HCT116 (cell line): Measurements from ENCODE around the gene AIFM2. TPM values are rescaled to one million over a fixed set of nuclear protein-coding genes. Genes with fewer than 3 reads are reported as not detected.
A peak's percentile ranks its signal among the peaks of the same experiment; 100 is the strongest.

Experiments used
- ATAC-seq: fragments of 200-7000 bp; cut with Tn5 transposase; 2 replicates; pipeline ENCODE4 v1.9.1; 2020; ENCODE audit warnings: mild to moderate bottlenecking, moderate library complexity
- BruUV-seq: library from RNA; stranded (reverse); fragments of 400-500 nt; replicated peaks from 2 replicates; lab custom pipeline; 2021; lab: Mats Ljungman, UMichigan
- CTCF ChIA-PET: fragments of 300-600 bp; sonication (Branson Sonifier 250); formaldehyde crosslinking; loops from one replicate; lab custom pipeline; 2021; ENCODE audit warnings: antibody characterized with exemption; lab: Charles Lee
- POLR2A ChIA-PET: fragments of 300-600, 350-600 bp; sonication (Branson Sonifier 250); formaldehyde crosslinking; loops from one replicate; lab custom pipeline; 2021; ENCODE audit warnings: antibody characterized with exemption; lab: Charles Lee
- RAD21 ChIA-PET, 2 experiments: fragments of 300-600 bp; sonication (Branson Sonifier 250); formaldehyde crosslinking; loops; one replicate each; lab custom pipeline; 2023; ENCODE audit warnings: low total read pairs in 2 of 2; ENCODE audit not compliant: uncharacterized antibody in 2 of 2, unreplicated experiment in 2 of 2, low non-redundant PET in 1 of 2; lab: Charles Lee
- DNase-seq: peaks from one replicate; pipeline ENCODE4 v3.0.0-alpha.2; 2010; ENCODE audit warnings: low read depth, low spot score
- H2AFZ ChIP-seq: fragments of 200-600 bp; shearing (Covaris generic), sonication (generic); 2 replicates; pipeline ENCODE4 v1.6.1; 2017; ENCODE audit warnings: low read depth, mixed run types, mixed read lengths, antibody characterized with exemption, low read length; ENCODE audit not compliant: poor library complexity, severe bottlenecking
- H3K27ac ChIP-seq: 2 replicates; pipeline ENCODE4 v1.5.1; 2012; ENCODE audit warnings: low read depth, low read length
- H3K27me3 ChIP-seq: fragments of 200-600 bp; sonication (generic); 2 replicates; pipeline ENCODE4 v1.6.1; 2016; ENCODE audit warnings: mixed run types, low read length, mixed read lengths; ENCODE audit not compliant: insufficient read depth
- H3K36me3 ChIP-seq, 2 experiments: fragments of 200-500 bp in 1 of 2; fragments of 200-600 bp in 1 of 2; sonication (Bioruptor generic) in 1 of 2; sonication (generic) in 1 of 2; 2 replicates each; pipeline versions ENCODE4 v1.5.1 to v1.6.1; 2014 to 2016; ENCODE audit warnings: low read length in 2 of 2, inconsistent platforms in 1 of 2, mixed read lengths in 1 of 2, mixed run types in 1 of 2; ENCODE audit not compliant: insufficient read depth in 2 of 2, control insufficient read depth in 1 of 2
- H3K4me1 ChIP-seq, 2 experiments: fragments of 200-600 bp in 1 of 2; sonication (generic) in 1 of 2; 2 replicates each; pipeline versions ENCODE4 v1.5.1 to v1.6.1; 2012 to 2017; ENCODE audit warnings: low read length in 2 of 2, inconsistent platforms in 1 of 2, mild to moderate bottlenecking in 1 of 2, mixed read lengths in 1 of 2, mixed run types in 1 of 2, moderate library complexity in 1 of 2; ENCODE audit not compliant: insufficient read depth in 2 of 2, control insufficient read depth in 1 of 2
- H3K4me2 ChIP-seq: fragments of 200-600 bp; sonication (generic); 2 replicates; pipeline ENCODE4 v1.6.1; 2017; ENCODE audit warnings: mixed run types, low read length, mixed read lengths
- H3K4me3 ChIP-seq, 2 experiments: fragments of 200-600 bp in 1 of 2; sonication (generic) in 1 of 2; replicated peaks in 1 of 2; 2 replicates each; pipeline ENCODE4 v1.5.1; 2011 to 2016; ENCODE audit warnings: low read length in 2 of 2, control low read depth in 1 of 2, low read depth in 1 of 2, mild to moderate bottlenecking in 1 of 2, mixed read lengths in 1 of 2, mixed run types in 1 of 2
- H3K79me2 ChIP-seq: fragments of 200-600 bp; sonication (generic); 2 replicates; pipeline ENCODE4 v1.6.1; 2017; ENCODE audit warnings: mild to moderate bottlenecking, mixed run types, low read length, moderate library complexity, mixed read lengths; ENCODE audit not compliant: insufficient read depth
- H3K9ac ChIP-seq: fragments of 200-600 bp; sonication (generic); 2 replicates; pipeline ENCODE4 v1.6.1; 2016; ENCODE audit warnings: low read length, mixed read lengths
- H3K9me2 ChIP-seq: fragments of 200-600 bp; sonication (generic), shearing (Covaris generic); 2 replicates; pipeline ENCODE4 v1.6.1; 2017; ENCODE audit warnings: mixed run types, mild to moderate bottlenecking, moderate library complexity; ENCODE audit not compliant: insufficient read depth
- H3K9me3 ChIP-seq, 2 experiments: fragments of 200-500 bp in 1 of 2; fragments of 200-600 bp in 1 of 2; sonication (Bioruptor generic) in 1 of 2; sonication (generic) in 1 of 2; 2 replicates each; pipeline ENCODE4 v1.6.1; 2014 to 2017; ENCODE audit warnings: low read length in 2 of 2, mixed read lengths in 2 of 2, inconsistent platforms in 1 of 2, low read depth in 1 of 2, mild to moderate bottlenecking in 1 of 2, mixed run types in 1 of 2, moderate library complexity in 1 of 2; ENCODE audit not compliant: control insufficient read depth in 1 of 2, insufficient read depth in 1 of 2
- H4K20me1 ChIP-seq: fragments of 200-600 bp; sonication (generic), shearing (Covaris generic); 2 replicates; pipeline ENCODE4 v1.6.1; 2017; ENCODE audit warnings: mixed run types, mild to moderate bottlenecking, moderate library complexity; ENCODE audit not compliant: insufficient read depth
- CEBPB ChIP-seq: IDR thresholded peaks from 2 replicates; pipeline ENCODE4 v1.6.1; 2012; ENCODE audit warnings: low read depth
- ELF1 ChIP-seq: IDR thresholded peaks from 2 replicates; pipeline ENCODE4 v1.6.1; 2012; ENCODE audit warnings: low read depth, borderline replicate concordance
- EZH2 ChIP-seq: fragments of 200-600 bp; sonication (generic); IDR thresholded peaks from 2 replicates; pipeline ENCODE4 v1.6.1; 2017; ENCODE audit warnings: antibody characterized with exemption, mixed run types
- FOSL1 ChIP-seq: IDR thresholded peaks from 2 replicates; pipeline ENCODE4 v1.6.1; 2012; ENCODE audit warnings: low read depth
- JUND ChIP-seq: IDR thresholded peaks from 2 replicates; pipeline ENCODE4 v1.6.1; 2012
- YY1 ChIP-seq: IDR thresholded peaks from 2 replicates; pipeline ENCODE4 v1.6.1; 2011; ENCODE audit warnings: low read length, low read depth, moderate library complexity, mild to moderate bottlenecking; ENCODE audit not compliant: insufficient replicate concordance; ENCODE audit errors: extremely low read depth
- ZFX ChIP-seq: fragments of 450-650 bp; IDR thresholded peaks from 2 replicates; pipeline ENCODE4 v1.6.1; 2017
- ZNF274 ChIP-seq: fragments of 200-500 bp; sonication (Bioruptor generic); IDR thresholded peaks from 2 replicates; pipeline ENCODE4 v1.6.1; 2014; ENCODE audit warnings: mild to moderate bottlenecking, low read depth, low read length, inconsistent platforms
- intact Hi-C: fragments of 100-400 bp; cut with micrococcal nuclease; formaldehyde crosslinking; loops from 2 replicates; pipeline ENCODE4 v1.10.0; 2022
- total RNA-seq: library from RNA; stranded (reverse); gene quantifications from one replicate; pipeline ENCODE4 v1.2.1, GENCODE V29; 2021; ENCODE audit not compliant: unreplicated experiment
- TF ChIP-seq, protein P1 (sequence below): IDR thresholded peaks from 2 replicates; pipeline ENCODE4 v1.6.1; 2012
- TF ChIP-seq, protein P2 (sequence below): IDR thresholded peaks from 2 replicates; pipeline ENCODE4 v1.6.1; 2012

AIFM2 gene
- total RNA-seq, 1 experiment from 2014 or later: 20.0 TPM

DNA sequence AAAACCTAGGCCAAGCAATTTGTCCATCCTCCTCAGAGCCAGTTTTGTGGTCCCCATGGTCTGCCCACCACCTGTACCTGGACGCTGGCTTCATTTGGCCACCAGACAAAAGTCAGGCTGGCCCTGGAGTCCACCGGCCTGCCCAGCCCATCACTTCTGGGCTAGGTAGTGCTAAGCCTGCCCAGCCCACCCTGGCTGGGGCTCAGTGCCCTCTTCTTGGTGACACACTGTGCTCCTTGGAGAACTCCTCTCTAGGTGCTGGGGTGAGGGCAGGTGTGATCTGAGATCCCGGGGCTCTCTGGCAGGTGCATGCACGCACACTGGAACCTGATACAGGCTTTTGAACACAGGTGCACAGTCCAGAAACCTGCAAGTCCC lies 1.1 kb downstream of the AIFM2 start:
- no peaks in the 10 kb centered on the region for H4K20me1 ChIP-seq
- intact Hi-C loops: no loop called here
- no peaks in the 10 kb centered on the region for H3K36me3 ChIP-seq
- H3K27ac ChIP-seq: peak overlapping the region; percentile 81
- RAD21 ChIA-PET: no interaction called here
- H3K4me3 ChIP-seq: peak overlapping the region; percentile 82 to 93
- no peak for DNase-seq
- no peaks in the 10 kb centered on the region for H3K9me3 ChIP-seq
- H3K27me3 ChIP-seq: no peaks in the 10 kb centered on the region
- peaks cover 51% of the 10 kb centered on the region for H3K79me2 ChIP-seq
- H2AFZ ChIP-seq: no peak overlapping the region
- TF ChIP-seq ZNF274: no peak
- peak overlapping the region; percentile 95 for H3K9ac ChIP-seq
- BruUV-seq: no TSS peak
- H3K4me1 ChIP-seq: peaks cover 25 to 36% of the 10 kb centered on the region in 2 experiments
- no peaks in the 10 kb centered on the region for H3K9me2 ChIP-seq
- POLR2A ChIA-PET: interaction anchor here (1.8 kb wide), 1 partner anchor 15 kb away, joined by 4 read pairs; the partner anchor contains the start of gene TYSND1
- CTCF ChIA-PET: no interaction called here
- peak overlapping the region; percentile 98 for H3K4me2 ChIP-seq
- peak; percentile 28 for ATAC-seq

DNA sequence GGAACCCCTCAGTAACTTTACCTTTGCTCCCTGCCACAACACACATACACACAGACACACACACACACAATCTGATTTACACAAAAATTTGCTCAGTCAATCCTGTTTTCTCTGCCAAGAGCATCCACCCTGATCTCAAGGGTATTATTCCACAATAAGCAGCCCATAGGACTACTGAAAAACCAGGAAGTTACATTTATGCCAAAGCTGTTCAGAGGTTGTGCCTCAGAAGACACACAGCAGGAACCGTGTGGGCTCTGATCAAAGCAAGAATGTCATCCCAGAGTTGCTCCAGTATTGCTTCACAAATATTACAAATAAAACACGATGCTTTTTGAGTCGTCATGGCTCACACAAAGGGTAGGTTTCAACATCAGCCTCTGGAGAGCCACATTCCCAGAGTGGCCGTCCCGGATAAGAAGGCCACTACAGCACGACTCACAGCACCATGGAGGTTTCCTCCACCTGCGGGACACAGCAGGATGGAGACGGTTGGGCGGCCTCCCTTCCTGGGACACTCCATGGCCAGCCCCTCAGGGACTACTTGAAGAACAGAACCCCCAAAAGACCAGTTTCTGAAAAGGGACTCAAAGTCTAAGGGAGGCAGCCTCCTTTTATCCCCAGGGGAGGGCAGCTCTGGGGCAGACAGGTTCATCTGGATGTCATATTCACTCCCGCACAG lies 1.6 kb downstream of the AIFM2 start:
- TF ChIP-seq EZH2: no peak
- TF ChIP-seq ELF1: no peak
- peak; percentile 79; the same call in 1 of the 2 replicates for TF ChIP-seq CEBPB
- TF ChIP-seq ZNF274: no peak
- TF ChIP-seq ZFX: no peak
- TF ChIP-seq JUND: no peak
- no peak for TF ChIP-seq YY1
- TF ChIP-seq, protein P1, sequence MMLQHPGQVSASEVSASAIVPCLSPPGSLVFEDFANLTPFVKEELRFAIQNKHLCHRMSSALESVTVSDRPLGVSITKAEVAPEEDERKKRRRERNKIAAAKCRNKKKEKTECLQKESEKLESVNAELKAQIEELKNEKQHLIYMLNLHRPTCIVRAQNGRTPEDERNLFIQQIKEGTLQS: no peak
- TF ChIP-seq, protein P2, sequence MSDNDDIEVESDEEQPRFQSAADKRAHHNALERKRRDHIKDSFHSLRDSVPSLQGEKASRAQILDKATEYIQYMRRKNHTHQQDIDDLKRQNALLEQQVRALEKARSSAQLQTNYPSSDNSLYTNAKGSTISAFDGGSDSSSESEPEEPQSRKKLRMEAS: peak; percentile 9; the same call in 1 of the 2 replicates
- TF ChIP-seq FOSL1: no peak
- TF ChIP-seq, all 23 proteins: peak for 2
- peak overlapping the region; percentile 82 to 93 for H3K4me3 ChIP-seq
- H3K79me2 ChIP-seq: peaks cover 57% of the 10 kb centered on the region
- H3K9ac ChIP-seq: peak overlapping the region; percentile 95
- H3K27ac ChIP-seq: peak overlapping the region; percentile 81
- no peaks in the 10 kb centered on the region for H3K9me2 ChIP-seq
- no peak overlapping the region for H2AFZ ChIP-seq
- ATAC-seq (peak; percentile 15), DNase-seq (no peak)
- peaks cover 25 to 36% of the 10 kb centered on the region in 2 experiments for H3K4me1 ChIP-seq
- ChIA-PET CTCF (no interaction called here), RAD21 (no interaction called here), POLR2A (interaction anchor here (1.8 kb wide), 1 partner anchor 15 kb away, joined by 4 read pairs; the partner anchor contains the start of gene TYSND1)
- intact Hi-C loops: no loop called here
- BruUV-seq: no TSS peak
- H3K27me3 ChIP-seq: no peaks in the 10 kb centered on the region
- H3K36me3 ChIP-seq: no peaks in the 10 kb centered on the region
- no peaks in the 10 kb centered on the region for H4K20me1 ChIP-seq
- H3K9me3 ChIP-seq: no peaks in the 10 kb centered on the region
- peak overlapping the region; percentile 98 for H3K4me2 ChIP-seq
